ENCODE measurements around the gene ZSCAN5B. TPM values are rescaled to one million over a fixed set of nuclear protein-coding genes. Genes with fewer than 3 reads are reported as not detected.

The ZSCAN5B gene
- total RNA-seq, 1 donor from 2014 or later: not detected

DNA sequence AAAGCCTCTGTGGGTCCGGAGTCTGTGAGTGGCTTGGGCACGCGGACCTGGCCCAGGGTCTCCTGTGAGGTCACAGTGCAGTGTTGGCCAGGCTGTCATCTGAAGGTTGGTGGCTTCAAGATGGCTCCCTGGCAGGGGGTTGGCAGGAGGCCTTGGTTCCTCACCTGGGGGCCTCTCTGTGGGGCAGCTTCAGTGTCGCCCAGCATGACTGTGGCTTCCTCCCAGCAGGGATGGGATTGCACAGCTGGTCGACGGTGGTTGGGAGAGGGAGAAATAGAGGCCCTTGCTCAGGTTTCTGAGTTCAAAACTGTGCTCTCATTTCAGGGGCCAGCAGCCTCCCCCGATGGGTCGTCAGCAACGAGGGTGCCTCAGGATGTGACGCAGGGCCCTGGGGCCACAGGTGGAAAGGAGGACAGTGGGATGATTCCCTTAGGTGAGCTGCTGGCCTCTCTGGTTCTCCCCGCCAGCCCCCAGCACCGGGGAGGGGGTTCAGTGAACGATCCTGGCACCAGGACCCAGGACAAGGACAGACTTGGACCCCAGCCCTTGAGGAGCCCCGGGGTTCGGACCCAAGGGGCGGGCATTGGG lies 39.3 kb downstream of the ZSCAN5B start:
- Histone ChIP-seq H3K9me3 (no peaks in the 10 kb centered on the region), H3K27ac (no peak overlapping the region), H3K4me1 (no peaks in the 10 kb centered on the region), H3K36me3 (peaks cover 0 to 26% of the 10 kb centered on the region in 2 donors), H3K27me3 (no peaks in the 10 kb centered on the region), H3K4me3 (no peak overlapping the region)
- TF ChIP-seq, protein P1, sequence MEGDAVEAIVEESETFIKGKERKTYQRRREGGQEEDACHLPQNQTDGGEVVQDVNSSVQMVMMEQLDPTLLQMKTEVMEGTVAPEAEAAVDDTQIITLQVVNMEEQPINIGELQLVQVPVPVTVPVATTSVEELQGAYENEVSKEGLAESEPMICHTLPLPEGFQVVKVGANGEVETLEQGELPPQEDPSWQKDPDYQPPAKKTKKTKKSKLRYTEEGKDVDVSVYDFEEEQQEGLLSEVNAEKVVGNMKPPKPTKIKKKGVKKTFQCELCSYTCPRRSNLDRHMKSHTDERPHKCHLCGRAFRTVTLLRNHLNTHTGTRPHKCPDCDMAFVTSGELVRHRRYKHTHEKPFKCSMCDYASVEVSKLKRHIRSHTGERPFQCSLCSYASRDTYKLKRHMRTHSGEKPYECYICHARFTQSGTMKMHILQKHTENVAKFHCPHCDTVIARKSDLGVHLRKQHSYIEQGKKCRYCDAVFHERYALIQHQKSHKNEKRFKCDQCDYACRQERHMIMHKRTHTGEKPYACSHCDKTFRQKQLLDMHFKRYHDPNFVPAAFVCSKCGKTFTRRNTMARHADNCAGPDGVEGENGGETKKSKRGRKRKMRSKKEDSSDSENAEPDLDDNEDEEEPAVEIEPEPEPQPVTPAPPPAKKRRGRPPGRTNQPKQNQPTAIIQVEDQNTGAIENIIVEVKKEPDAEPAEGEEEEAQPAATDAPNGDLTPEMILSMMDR (IDR thresholded peaks at IDR 0.05): no peak
- TF ChIP-seq POLR2AphosphoS5 (IDR thresholded peaks at IDR 0.05; ENCODE audit: insufficient read depth in 1 of 2, low read depth in 1 of 2) (no peak), POLR2A (IDR thresholded peaks at IDR 0.05) (no peak)
- DNase-seq (ENCODE audit: extremely low spot score in 2 of 2): no peak
- intact Hi-C loops (cut with DNase I): no loop called here

DNA sequence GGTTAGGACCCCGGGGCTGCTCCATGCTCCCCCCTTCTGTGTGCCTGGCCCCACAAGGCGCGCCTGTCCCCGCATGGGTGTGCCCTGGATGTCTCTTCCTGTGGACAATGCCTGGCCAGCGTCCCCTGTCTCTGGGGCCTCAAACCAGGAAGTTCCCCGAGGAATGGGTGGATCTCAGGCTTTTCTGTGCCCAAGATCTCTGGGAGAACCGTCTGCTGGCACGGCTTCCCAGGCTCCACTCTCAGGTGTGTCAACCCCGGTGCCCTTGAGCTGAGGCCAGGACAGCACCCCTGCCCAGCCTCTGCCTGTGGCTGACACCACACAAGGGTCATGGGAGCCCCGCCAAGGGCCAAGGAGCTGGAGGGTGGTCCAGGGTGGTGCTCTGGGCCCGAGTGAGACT lies 40.8 kb downstream of the ZSCAN5B start:
- TF ChIP-seq, protein P1 (IDR thresholded peaks at IDR 0.05): no peak
- no peak for TF ChIP-seq POLR2A (IDR thresholded peaks at IDR 0.05)
- TF ChIP-seq POLR2AphosphoS5 (IDR thresholded peaks at IDR 0.05; ENCODE audit: insufficient read depth in 1 of 2, low read depth in 1 of 2): no peak
- Histone ChIP-seq H3K4me1 (no peaks in the 10 kb centered on the region), H3K36me3 (peaks cover 0 to 26% of the 10 kb centered on the region in 2 donors), H3K27ac (no peak overlapping the region), H3K4me3 (no peak overlapping the region), H3K9me3 (no peaks in the 10 kb centered on the region), H3K27me3 (no peaks in the 10 kb centered on the region)
- intact Hi-C loops (cut with DNase I): no loop called here
- no peak for DNase-seq (ENCODE audit: extremely low spot score in 2 of 2)

DNA sequence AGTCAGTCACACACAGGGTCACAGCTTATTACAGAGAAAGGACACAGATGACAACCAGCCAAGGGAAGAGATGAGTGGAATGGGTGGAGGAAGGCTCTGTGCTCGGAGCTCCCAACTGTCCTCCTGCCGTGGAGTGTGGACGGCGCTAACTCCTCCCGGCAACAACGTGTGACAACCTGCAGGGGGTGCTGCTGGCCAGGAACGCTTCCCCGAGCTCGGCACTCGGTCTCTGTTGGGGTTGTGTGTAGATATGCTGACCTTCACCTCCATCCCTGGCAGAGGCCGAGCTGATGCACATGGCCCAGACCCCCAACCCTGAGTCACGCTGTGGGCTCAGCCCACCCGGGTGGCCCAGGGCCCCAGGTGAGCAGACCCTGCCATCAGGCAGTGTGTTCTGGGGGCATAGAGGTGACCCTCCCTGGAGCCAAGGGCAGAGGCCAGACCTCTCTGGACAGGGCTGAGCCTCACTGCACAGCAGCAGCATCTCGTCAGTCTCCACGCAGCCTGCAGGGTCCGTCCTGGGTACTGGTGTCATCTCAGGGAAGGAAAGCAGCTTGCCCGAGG lies 42.4 kb downstream of the ZSCAN5B start:
- intact Hi-C loops (cut with DNase I): no loop called here

DNA sequence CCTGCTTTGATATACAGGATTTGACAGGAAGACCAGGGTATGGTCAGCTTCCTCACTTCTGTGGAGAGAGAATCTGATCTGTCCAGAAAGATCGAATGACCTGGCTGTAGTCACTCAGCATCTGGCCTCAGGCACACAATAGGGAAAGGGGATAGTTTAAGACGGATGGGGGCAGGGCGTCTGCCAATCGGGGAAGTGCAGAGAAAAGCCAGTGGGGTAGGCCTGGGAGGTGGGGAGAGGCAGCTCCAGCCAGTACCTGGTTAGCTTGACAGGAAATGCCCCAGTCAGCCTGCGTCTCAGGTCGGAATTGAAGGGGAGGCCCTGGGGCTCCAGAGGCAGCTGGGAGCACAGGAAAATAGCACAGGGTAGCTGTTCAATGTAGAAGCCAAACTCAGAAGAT lies 44.1 kb downstream of the ZSCAN5B start:
- Histone ChIP-seq H3K4me3 (no peak overlapping the region), H3K36me3 (peaks cover 0 to 9% of the 10 kb centered on the region in 2 donors), H3K9me3 (no peaks in the 10 kb centered on the region), H3K4me1 (no peaks in the 10 kb centered on the region), H3K27ac (no peak overlapping the region), H3K27me3 (no peaks in the 10 kb centered on the region)
- intact Hi-C loops (cut with DNase I): no loop called here
- no peak for DNase-seq (ENCODE audit: extremely low spot score in 2 of 2)
- TF ChIP-seq POLR2A (IDR thresholded peaks at IDR 0.05): no peak
- TF ChIP-seq POLR2AphosphoS5 (IDR thresholded peaks at IDR 0.05; ENCODE audit: insufficient read depth in 1 of 2, low read depth in 1 of 2): no peak
- TF ChIP-seq, protein P1 (IDR thresholded peaks at IDR 0.05): no peak

More for the DNA sequence above, 42.4 kb downstream of the ZSCAN5B start:
- DNase-seq (ENCODE audit: extremely low spot score in 2 of 2): no peak
- TF ChIP-seq POLR2A (IDR thresholded peaks at IDR 0.05) (no peak), POLR2AphosphoS5 (IDR thresholded peaks at IDR 0.05; ENCODE audit: insufficient read depth in 1 of 2, low read depth in 1 of 2) (no peak)
- TF ChIP-seq, protein P1 (IDR thresholded peaks at IDR 0.05): no peak
- H3K9me3 ChIP-seq: no peaks in the 10 kb centered on the region
- H3K4me3 ChIP-seq: no peak overlapping the region
- H3K36me3 ChIP-seq: peaks cover 0 to 22% of the 10 kb centered on the region in 2 donors
- H3K4me1 ChIP-seq: no peaks in the 10 kb centered on the region
- H3K27ac ChIP-seq: no peak overlapping the region
- no peaks in the 10 kb centered on the region for H3K27me3 ChIP-seq

DNA sequence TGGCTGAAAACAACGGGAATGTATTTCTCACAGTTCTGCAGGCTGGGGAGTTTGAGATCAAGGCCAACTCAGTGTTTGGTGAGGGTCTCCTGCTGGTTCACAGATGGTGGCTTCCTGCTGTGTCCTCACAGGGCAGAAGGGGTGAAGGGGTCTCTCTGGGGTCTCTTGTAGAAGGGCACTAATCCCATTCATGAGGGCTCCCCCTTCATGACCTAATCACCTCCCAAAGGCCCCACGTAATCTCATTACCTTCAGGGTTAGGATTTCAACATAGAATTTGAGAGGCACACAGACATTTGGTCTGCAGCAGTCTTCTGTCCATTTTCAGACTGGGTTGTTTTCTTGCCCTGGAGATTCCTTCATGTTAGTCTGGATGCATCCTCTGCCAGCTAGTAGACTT lies 44.9 kb downstream of the ZSCAN5B start:
- peaks cover 0 to 16% of the 10 kb centered on the region in 2 donors for H3K36me3 ChIP-seq
- no peaks in the 10 kb centered on the region for H3K9me3 ChIP-seq
- no peak overlapping the region for H3K4me3 ChIP-seq
- H3K27ac ChIP-seq: no peak overlapping the region
- TF ChIP-seq, protein P1 (IDR thresholded peaks at IDR 0.05): no peak
- TF ChIP-seq POLR2A (IDR thresholded peaks at IDR 0.05) (no peak), POLR2AphosphoS5 (IDR thresholded peaks at IDR 0.05; ENCODE audit: insufficient read depth in 1 of 2, low read depth in 1 of 2) (no peak)
- no peaks in the 10 kb centered on the region for H3K27me3 ChIP-seq
- no peaks in the 10 kb centered on the region for H3K4me1 ChIP-seq
- DNase-seq (ENCODE audit: extremely low spot score in 2 of 2): no peak
- intact Hi-C loops (cut with DNase I): no loop called here
